Activated CD8-positive, alpha-beta memory T cell treated with anti-CD3 and anti-CD28 coated beads for 4 hours (primary cell): ENCODE measurements around the gene PLCD4.

Experiments
- DNase-seq, 2 donors: peaks; one replicate each; pipeline ENCODE4 v3.0.0-alpha.2; 2020; ENCODE audit warnings: low read depth in 2 of 2

PLCD4 gene

DNA sequence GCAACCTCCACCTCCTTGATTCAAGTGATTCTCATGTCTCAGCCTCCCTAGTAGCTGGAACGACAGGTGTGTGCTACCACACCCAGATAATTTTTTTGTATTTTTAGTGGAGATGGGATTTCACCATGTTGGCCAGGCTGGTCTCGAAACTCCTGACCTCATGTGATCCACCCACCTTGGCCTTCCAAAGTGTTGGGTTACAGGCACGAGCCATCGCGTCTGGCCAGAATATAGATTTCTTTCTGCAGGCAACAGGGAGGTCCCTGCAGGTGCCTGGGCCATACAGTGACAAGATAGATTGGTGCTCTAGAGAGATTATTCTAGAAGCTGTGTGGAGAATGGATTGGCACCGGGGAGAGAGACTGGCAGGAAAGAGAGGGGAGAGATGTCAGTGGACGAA lies 13.3 kb downstream of the PLCD4 start:
- DNase-seq, result no peak

DNA sequence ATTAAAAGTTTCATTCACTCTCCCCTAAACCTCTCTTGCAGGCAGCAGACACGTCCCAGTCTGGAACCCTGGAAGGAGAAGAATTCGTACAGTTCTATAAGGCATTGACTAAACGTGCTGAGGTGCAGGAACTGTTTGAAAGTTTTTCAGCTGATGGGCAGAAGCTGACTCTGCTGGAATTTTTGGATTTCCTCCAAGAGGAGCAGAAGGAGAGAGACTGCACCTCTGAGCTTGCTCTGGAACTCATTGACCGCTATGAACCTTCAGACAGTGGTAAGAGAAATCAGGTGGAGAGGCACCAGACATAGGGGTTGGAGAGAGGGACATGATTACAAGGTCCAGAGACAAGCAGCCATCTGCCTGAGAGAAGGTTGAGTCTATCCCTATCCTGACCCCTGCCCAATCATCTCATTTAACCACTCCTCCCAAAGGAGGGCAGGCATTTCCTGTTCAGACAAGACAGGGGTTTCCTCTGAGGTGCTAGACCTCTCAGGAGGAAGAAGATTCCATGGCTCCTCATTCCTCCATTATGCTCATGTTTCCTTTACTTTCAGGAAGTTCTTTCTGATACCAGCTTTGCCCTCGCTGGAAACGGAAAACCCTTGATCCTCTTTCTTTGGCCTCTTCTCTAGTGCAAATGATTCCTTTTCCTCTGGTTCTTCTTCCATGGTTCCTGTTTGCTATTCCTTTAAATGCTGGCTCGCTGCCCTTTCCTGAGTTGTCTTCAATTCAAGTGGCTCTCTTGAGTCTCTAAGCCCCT lies 15.1 kb downstream of the PLCD4 start:
- no peak for DNase-seq

DNA sequence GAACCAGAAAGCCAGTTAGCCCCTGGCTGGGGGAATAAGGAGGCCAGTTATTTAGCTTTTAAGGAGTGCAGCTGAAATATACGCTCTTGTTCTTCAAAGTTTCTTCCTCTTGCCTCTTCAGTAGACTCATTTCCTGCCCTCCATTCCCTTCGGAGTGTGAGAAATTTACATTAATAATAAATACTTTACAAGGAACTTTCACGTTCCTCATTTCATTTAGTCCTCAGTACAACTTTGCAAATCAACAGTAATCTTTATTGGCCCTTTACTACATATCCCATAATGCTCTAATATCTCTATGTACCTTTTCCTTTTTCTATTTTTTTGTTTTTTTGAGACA lies 15.6 kb downstream of the PLCD4 start:
- DNase-seq, result no peak

DNA sequence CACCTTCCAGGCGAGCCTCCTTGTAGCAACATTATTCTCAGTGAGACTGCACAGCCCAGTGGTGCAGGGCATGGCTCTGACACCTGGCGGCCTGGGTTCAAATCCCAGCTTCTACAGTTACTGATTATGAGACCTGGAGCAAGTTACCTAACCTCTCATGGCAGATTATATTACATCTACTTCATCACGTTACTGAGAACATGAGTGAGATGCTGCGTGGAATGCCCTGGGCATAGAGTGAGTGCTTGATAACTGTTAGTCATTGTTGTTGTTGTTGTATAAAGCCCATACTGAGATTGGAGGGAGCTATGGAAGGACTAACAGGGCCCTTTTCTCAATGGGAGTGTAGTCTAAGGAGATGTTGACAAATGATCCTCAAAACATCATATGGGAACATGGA lies 18.7 kb downstream of the PLCD4 start:
- no peak for DNase-seq

DNA sequence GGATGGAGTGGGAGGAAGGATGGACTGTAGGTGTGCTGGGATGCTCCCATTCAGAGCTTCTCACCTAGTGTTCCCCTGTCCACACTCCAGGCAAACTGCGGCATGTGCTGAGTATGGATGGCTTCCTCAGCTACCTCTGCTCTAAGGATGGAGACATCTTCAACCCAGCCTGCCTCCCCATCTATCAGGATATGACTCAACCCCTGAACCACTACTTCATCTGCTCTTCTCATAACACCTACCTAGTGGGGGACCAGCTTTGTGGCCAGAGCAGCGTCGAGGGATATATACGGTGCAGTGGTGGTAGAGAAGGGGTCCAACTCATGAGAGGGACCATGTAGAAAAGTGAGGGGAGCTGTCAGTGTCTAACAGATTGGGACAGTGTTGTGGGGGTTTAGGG lies 20.2 kb downstream of the PLCD4 start:
- DNase-seq, result no peak

DNA sequence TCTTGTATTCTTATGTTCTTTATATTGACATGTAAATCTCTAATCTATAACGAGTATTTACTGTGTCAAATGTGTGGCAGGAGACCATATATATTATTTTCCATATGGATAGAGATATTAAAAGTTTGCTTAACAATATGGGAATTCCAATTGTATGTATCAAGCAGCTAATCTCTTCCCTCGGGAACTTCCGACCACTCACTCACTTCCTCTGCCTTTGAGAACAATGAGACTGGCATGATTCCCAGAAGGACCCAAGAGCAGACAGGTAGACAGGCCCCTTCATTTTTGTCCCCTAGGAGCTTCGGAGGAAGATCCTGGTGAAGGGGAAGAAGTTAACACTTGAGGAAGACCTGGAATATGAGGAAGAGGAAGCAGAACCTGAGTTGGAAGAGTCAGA lies 24.1 kb downstream of the PLCD4 start:
- DNase-seq, result no peak

DNA sequence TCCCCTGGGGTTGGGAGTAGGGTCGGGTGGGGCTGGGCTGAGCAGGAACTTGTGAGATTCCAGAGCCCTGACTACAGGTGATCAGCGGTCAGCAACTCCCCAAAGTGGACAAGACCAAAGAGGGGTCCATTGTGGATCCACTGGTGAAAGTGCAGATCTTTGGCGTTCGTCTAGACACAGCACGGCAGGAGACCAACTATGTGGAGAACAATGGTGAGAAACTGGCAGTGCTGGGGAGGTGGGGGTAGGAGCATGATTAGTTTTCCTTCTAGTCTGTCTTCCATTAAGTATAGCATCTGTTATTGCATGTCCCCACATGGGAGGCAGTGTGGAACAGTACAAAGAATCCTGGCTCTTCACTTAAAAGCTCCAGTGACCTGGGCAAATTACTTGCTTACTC lies 28.0 kb downstream of the PLCD4 start:
- DNase-seq, result no peak

DNA sequence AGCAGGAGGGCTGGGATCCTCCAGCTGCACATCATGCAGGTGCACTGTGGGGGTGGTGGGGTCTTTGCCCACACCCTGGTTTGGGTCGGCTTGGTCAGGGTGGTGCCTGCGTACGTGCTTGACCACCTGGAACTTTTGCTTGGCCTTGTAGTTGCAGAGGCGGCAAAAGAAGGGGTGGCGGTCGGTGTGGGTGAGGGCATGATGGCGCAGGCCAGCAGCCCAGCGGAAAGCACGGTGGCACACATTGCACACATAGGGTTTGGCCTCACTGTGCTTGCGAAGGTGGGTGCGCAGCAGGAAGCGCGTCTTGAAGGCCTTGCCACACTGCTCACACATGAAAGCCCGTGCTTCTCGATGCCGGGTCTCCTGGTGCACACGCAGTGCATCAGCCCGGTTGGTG lies 30.7 kb downstream of the PLCD4 start:
- no peak for DNase-seq

DNA sequence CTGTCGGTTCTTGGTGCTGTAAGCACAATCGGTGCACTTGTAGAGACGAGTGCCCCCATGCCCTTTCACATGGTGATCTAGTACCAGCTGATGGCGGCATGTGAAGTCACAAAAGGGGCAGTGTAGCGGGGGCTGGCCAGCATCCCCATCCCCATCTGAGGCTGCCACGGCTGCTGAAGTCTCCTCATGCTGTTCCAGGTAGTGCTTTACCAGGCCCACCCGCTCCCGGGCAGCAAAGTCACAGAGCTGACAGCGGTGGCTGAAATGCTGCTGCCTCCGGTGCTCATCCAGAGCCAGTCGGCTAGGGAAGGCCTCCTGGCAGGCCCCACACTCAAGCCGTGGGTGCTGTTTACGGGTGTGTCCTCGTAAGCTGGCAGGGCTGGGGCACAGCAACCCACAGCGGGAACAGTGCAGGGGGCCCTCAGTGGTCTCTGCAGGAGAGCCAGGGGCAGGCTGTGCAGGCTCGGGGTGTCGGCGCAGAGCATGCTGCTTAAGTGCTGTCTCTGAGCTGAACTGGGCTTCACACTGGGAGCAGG lies 34.5 kb downstream of the PLCD4 start:
- DNase-seq, result no peak

DNA sequence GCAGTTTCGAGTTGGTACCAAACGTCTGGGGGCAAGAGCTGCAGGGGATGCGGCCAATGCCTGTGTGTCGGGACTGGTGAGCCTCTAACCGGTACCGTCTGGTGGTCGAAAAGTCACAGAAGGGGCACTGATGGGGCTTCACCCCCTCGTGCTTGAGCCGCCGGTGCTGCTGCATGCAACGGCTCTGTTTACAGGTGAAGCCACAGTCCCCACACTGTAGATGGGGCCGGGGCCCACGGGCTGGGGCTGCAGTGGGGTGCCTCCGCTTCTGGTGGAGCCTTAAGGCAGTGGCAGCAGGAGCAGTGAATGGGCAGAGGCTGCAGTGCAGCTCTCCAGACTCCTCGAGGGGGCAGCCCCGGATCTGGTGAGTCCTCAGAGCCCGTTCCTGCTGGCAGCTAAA lies 35.1 kb downstream of the PLCD4 start:
- DNase-seq, result no peak

DNA sequence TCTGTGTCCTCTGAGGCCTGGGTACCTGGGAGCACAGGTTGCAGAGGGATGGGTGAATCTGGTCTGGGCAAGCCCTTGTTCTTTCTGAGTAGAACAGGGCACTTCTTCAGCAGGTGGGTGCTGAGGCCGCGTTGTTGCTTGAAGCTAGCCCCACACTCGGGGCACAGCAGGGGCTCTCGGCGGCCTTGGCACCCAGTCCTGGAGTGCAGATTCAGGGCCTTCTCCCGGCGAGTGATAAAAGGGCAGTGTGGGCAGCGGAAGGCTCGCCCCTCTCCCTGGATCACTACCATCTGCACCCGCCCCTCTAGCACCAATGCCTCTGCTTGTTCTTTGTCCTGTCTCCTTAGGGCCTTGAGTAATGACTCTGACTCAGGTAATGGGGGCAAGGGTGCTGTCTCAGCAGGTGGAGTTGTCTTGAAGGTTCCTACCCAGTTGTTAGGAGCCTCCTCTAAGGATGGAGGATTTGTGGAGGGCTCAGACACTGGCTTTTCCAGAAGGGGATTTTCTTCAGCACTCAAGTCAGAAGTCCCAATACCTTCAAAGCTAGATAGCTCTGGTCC lies 36.1 kb downstream of the PLCD4 start:
- DNase-seq, result no peak

DNA sequence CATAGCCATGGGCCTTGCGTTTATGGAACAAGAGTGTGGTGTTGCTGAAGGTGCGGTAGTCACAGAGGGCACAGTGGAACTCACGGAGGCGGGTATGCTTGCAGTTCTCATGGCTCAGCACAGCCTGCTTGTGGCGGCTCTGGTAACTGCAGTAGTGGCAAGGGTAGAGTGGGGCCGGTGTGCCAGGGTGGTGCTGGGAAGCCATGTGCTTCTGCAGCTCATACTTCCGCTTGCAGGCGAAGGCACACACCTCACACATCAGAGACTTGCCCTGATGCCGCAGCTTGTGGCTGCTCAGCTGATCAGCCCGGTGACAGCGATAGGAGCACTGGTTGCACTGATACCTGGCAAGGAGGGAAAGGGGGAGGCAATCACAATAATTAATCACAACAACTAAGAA lies 37.0 kb downstream of the PLCD4 start:
- no peak for DNase-seq

DNA sequence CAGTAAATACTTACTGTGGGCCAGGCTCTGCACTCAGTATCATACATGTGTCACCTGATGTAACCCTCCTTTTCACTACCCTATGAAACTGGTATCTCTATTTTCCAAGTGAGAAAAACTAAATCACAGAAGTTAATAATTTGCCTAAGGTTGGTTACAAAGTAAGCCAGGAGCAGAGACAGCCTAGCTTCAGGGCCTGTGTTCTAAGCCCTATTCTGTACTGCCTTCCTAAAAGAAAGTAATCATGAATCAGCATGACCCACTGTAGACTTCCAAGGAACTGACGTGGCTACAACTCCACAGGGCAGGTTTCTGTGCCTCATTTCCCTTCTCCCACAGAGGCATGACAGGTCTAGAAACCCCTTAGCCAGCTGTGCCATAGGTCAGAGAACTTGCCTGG lies 37.4 kb downstream of the PLCD4 start:
- no peak for DNase-seq

DNA sequence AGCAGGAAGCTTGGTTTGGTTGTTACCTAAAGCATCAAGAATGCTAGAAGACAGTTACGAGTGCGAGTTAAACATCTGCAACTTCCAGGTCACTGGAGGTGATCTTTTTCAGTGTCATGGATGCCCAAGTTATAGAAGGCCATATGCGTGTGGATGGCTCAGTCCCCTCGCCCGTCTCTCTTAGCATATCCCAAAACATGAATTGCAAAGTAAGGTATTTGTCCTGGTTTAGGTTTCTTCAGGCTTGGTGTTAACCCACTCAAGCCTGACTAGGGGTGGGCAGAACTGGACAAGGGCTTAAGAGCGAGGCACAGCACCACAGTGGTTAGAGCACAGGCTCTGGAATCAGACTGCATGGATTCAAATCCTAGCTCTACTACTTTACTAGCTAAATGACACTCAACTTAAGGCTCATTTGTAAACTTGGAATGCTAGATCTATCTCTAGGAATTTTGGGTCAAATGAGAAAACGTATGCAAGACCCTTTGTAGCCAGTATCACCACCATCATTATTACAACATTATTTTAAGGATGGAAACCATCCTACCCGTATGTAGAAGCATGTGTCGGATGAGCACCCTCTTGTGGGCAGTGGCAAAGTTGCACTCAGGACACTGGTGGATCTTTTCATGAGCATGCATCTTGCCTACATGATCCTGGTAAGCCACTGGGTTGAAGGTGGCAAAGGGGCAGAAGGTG lies 40.5 kb downstream of the PLCD4 start:
- peak in 1 of 2 donors; percentile 18 for DNase-seq

DNA sequence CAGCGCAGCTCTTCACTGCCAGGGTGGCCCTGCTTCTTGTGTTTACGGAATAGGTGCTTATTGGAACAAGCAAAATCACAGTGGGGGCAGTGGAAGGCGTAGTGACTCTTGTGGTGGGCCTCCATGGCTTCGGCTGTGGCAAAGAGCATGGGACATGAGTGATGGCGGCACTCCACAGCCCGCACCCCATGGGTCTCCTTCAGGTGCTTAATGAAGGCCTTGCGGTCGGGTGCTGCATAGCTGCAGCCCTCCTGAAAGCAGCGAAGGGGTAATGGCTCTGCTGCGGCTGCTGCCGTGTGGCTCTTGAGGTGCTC lies 41.0 kb downstream of the PLCD4 start:
- no peak for DNase-seq

DNA sequence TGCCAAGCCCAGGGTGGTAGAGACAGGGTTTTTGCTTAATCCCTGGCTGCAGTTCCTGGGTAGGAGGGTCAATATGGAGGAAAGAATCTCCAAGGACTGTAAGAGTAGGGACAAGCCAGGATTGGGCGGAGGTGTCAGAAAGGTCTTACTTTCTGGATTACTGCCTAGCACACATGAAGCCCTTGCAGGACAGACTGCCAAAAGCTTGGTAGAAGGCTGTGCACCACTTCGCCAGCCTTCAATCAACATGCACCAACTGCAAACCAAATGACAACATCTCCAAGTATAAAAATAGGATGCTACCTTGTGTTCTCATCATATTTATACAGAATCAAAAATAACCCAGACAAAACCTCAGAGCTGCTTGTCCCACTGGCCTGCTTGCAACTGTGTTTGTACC lies 48.1 kb downstream of the PLCD4 start:
- DNase-seq, result no peak

DNA sequence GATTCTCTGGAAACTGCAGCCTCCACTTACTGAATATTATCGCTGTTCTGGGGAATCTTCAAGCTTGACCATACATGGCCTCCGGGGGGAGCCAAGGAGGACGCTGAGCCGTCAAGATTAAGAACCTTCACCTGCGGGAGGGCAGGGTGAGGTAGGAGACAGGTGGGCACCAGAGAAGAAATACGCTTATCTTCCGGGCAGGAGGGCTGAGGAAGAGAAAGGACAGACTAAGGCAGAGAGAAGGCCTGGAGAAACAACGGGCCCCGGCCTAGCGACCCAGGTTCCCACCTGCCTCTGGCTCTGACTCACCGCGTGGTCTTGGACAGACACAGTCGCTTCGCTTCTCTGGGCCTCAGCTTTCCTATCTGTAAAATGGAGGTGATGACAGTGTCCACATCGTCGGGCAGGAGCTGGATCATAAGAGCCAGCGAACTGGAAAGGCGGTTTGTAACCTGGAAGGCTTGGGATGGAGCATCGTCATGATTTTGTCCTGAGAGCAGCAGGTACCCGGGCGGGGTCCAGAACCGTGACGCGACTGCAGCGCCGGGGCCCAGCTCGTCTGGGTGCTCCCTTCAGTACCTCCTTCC lies 51.1 kb downstream of the PLCD4 start:
- DNase-seq, result peak in 1 of 2 donors; percentile 10

DNA sequence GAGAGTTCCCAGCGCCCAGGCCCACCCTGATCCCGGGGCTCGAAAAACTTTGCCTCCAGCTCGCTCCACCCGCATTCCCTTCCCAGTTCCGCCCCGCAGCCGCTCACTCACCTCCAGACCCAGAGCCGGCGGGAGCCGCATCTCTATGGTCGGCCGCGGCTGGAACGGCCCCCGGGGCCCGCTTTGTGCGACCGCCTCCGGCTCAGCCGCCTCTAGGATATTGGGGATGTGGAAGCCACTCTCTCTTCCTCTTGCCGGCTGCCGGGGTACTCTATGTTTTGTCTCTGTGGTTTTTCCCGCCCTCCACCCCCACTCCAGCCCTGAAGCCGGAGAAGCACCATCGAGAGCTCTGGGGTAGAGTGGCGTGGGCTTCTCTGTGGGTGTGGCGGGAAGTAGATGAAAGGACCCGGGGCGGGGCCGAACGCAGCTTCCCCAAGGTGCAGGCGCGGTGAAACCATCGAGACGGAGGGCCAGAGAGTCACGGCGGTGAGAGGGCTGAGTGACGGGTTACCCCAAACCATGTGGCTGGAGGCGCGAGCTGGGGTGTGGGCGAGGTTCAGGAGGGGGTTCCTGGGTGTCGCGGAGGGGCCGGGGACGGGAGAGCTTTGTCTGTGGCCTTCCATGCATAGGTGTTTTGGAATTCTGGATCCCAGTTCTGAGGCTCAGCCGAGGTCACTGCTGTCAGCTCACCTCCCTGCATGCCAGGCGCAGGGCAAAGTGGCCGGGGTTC lies 51.7 kb downstream of the PLCD4 start, which contains the start of the genes BCS1L and ZNF142:
Gene BCS1L, plus strand, starts transcription at position 426 of the 730 bp plus-strand sequence. CDS start 1,305 bp downstream, outside the sequence.
Gene ZNF142, minus strand, starts transcription at position 366 of the 730 bp plus-strand sequence. CDS start 3,194 bp downstream, outside the sequence.
- DNase-seq, result peak; percentile 86 to 92

DNA sequence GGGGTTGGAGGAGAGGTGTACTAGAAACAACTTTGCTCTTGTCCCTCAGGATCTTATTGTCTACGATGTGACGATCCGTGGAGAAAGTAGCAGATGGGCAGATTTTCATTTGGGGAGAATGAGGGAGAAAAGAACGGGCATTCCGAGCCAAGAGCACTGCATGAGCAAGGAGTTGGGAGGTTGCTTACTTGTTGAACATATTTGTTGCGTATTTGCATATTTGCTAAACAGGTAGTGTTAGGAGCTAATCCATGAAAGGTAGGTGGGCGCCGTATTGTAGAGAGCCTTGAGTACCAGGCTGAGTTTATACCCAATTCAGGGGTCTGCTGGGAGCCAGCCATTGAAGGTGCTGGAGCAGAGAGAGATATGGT lies 52.3 kb downstream of the PLCD4 start:
- no peak for DNase-seq

DNA sequence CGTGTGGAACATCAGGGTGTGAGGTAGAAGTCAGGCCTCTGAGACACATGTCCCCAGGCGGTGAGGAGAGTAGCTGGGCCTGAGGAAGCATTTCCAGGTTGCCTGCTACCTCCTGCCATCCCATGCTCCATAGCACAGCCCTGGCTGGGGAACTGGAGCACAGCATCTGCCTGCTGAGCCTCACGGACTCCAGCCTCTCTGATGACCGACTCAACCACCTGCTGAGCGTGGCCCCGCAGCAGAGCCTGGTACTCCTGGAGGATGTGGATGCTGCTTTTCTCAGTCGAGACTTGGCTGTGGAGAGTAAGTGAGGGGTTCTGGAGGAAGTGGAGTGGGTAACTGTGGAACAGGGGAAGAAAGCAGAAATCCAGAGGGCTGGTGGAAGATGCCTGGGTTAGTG lies 54.7 kb downstream of the PLCD4 start:
- no peak for DNase-seq

DNA sequence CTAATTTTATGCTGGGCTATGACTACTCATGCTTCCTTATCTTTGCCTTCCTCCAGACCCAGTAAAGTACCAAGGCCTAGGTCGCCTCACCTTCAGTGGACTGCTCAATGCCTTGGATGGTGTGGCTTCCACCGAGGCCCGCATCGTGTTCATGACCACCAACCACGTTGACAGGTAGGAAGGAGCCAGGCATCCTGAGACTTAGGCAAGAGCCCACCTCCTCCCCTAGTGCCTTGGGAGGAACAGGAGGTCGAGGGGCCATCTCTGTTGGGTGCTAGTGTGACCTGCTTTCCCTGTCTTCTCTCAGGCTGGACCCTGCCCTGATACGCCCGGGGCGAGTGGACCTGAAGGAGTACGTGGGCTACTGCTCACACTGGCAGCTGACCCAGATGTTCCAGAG lies 55.1 kb downstream of the PLCD4 start:
- DNase-seq, result no peak

DNA sequence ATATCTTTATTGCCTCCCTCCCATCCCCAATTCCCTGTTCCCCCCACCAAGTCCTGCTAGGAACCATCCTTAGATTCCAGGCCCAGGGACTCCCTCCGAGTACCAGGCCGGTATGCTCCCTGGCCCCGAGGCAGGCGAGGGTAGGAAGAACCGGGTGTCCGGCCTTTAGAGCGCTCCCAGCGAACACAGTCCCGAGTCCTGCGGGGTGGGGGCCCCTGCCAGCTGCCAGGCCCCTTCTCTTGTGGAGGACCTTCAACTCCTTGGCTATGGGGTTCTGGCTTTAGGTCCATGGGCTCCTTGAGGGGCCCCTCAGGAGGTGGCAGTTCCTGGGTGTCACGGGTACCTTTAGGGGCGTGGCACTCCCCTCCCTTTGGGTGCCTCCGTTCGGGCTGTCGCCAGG lies 56.2 kb downstream of the PLCD4 start:
- no peak for DNase-seq
